Measurements from ENCODE around the gene LRP5. TPM values are rescaled to one million over a fixed set of nuclear protein-coding genes. Genes with fewer than 3 reads are reported as not detected.

Gene LRP5
- total RNA-seq, 1 donor: 3.3 TPM

GRCh38 chr11:68329536-68329935 lies 17.1 kb downstream of the LRP5 start:
- H3K4me3 ChIP-seq (ENCODE audit: low read depth, low read length): no peak overlapping the region
- TF ChIP-seq CTCF (IDR thresholded peaks at IDR 0.05; ENCODE audit: insufficient read depth, low read length): no peak
- DNase-seq (ENCODE audit: low read depth): no peak

- no peak overlapping the region for H3K4me3 ChIP-seq (ENCODE audit: low read depth, low read length)
- no peak for DNase-seq (ENCODE audit: low read depth)
- TF ChIP-seq CTCF (IDR thresholded peaks at IDR 0.05; ENCODE audit: insufficient read depth, low read length): no peak
Measured at GRCh38 chr11:68329978-68330699, 17.7 kb downstream of the LRP5 start.

GRCh38 chr11:68330700-68331337 lies 18.4 kb downstream of the LRP5 start:
- no peak for DNase-seq (ENCODE audit: low read depth)
- no peak overlapping the region for H3K4me3 ChIP-seq (ENCODE audit: low read depth, low read length)
- no peak for TF ChIP-seq CTCF (IDR thresholded peaks at IDR 0.05; ENCODE audit: insufficient read depth, low read length)

- TF ChIP-seq CTCF (IDR thresholded peaks at IDR 0.05; ENCODE audit: insufficient read depth, low read length): no peak
- DNase-seq (ENCODE audit: low read depth): no peak
- no peak overlapping the region for H3K4me3 ChIP-seq (ENCODE audit: low read depth, low read length)
Measured at GRCh38 chr11:68331338-68331947, 19.1 kb downstream of the LRP5 start.

- H3K4me3 ChIP-seq (ENCODE audit: low read depth, low read length): no peak overlapping the region
- DNase-seq (ENCODE audit: low read depth): no peak
- no peak for TF ChIP-seq CTCF (IDR thresholded peaks at IDR 0.05; ENCODE audit: insufficient read depth, low read length)
Measured at GRCh38 chr11:68332186-68332585, 19.8 kb downstream of the LRP5 start.

- no peak for TF ChIP-seq CTCF (IDR thresholded peaks at IDR 0.05; ENCODE audit: insufficient read depth, low read length)
- DNase-seq (ENCODE audit: low read depth): no peak
- H3K4me3 ChIP-seq (ENCODE audit: low read depth, low read length): no peak overlapping the region
Measured at GRCh38 chr11:68333173-68333572, 20.8 kb downstream of the LRP5 start.

Measured in fibroblast of the aortic adventitia (primary cell).